H9 (cell line): Measurements from ENCODE around the gene ZC3H18. TPM values are rescaled to one million over a fixed set of nuclear protein-coding genes. Genes with fewer than 3 reads are reported as not detected.

Experiments
- DNase-seq: peaks from one replicate; pipeline ENCODE4 v3.0.0-alpha.2; 2017
- H2AFZ ChIP-seq: one replicate; pipeline ENCODE4 v1.6.1; 2013; ENCODE audit warnings: mild to moderate bottlenecking, low read length, control low read depth, moderate library complexity
- H2AK5ac ChIP-seq: 2 replicates; pipeline ENCODE4 v1.6.1; 2013; ENCODE audit warnings: low read length, control low read depth, mixed read lengths; ENCODE audit not compliant: insufficient read length
- H2BK120ac ChIP-seq: one replicate; pipeline ENCODE4 v1.6.1; 2013; ENCODE audit warnings: low read depth, mild to moderate bottlenecking, low read length, control low read depth, inconsistent platforms; ENCODE audit not compliant: poor library complexity, severe bottlenecking
- H2BK12ac ChIP-seq: 2 replicates; pipeline ENCODE4 v1.6.1; 2013; ENCODE audit warnings: low read length, control low read depth, mixed read lengths, low read depth; ENCODE audit not compliant: insufficient read length
- H2BK15ac ChIP-seq: 2 replicates; pipeline ENCODE4 v1.6.1; 2013; ENCODE audit warnings: low read depth, low read length, control low read depth
- H2BK20ac ChIP-seq: one replicate; pipeline ENCODE4 v1.6.1; 2013; ENCODE audit warnings: low read depth, mild to moderate bottlenecking, low read length, control low read depth, inconsistent platforms; ENCODE audit not compliant: poor library complexity, severe bottlenecking
- H2BK5ac ChIP-seq: 2 replicates; pipeline ENCODE4 v1.6.1; 2013; ENCODE audit warnings: low read length, control low read depth, mixed read lengths; ENCODE audit not compliant: insufficient read length
- H3K14ac ChIP-seq: 2 replicates; pipeline ENCODE4 v1.6.1; 2013; ENCODE audit warnings: low read length, control low read depth; ENCODE audit not compliant: insufficient read depth
- H3K18ac ChIP-seq: 2 replicates; pipeline ENCODE4 v1.6.1; 2013; ENCODE audit warnings: low read depth, mild to moderate bottlenecking, mixed read lengths, low read length, control low read depth; ENCODE audit not compliant: insufficient read length
- H3K23ac ChIP-seq: 2 replicates; pipeline ENCODE4 v1.6.1; 2013; ENCODE audit warnings: low read length, control low read depth, mixed read lengths, low read depth; ENCODE audit not compliant: insufficient read length
- H3K23me2 ChIP-seq: 2 replicates; pipeline ENCODE4 v1.6.1; 2013; ENCODE audit warnings: low read depth, mild to moderate bottlenecking, mixed read lengths, low read length, control low read depth; ENCODE audit not compliant: insufficient read length, poor library complexity, severe bottlenecking
- H3K27ac ChIP-seq: 2 replicates; pipeline ENCODE4 v1.5.1; 2013; ENCODE audit warnings: low read length, control low read depth, mixed read lengths, low read depth; ENCODE audit not compliant: insufficient read length
- H3K27me3 ChIP-seq: 2 replicates; pipeline ENCODE4 v1.6.1; 2013; ENCODE audit warnings: low read length, control low read depth, inconsistent platforms; ENCODE audit not compliant: insufficient read depth
- H3K4ac ChIP-seq: 2 replicates; pipeline ENCODE4 v1.6.1; 2013; ENCODE audit warnings: low read depth, mild to moderate bottlenecking, control low read depth, inconsistent platforms, low read length, moderate library complexity
- H3K4me1 ChIP-seq: 2 replicates; pipeline ENCODE4 v1.6.1; 2013; ENCODE audit warnings: low read length, control low read depth, inconsistent platforms; ENCODE audit not compliant: insufficient read depth
- H3K4me2 ChIP-seq: 2 replicates; pipeline ENCODE4 v1.6.1; 2013; ENCODE audit warnings: low read length, control low read depth, mixed read lengths; ENCODE audit not compliant: insufficient read length, insufficient read depth
- H3K56ac ChIP-seq: 2 replicates; pipeline ENCODE4 v1.6.1; 2013; ENCODE audit warnings: low read depth, mild to moderate bottlenecking, mixed read lengths, low read length, control low read depth; ENCODE audit not compliant: insufficient read length
- H3K79me1 ChIP-seq: 2 replicates; pipeline ENCODE4 v1.6.1; 2013; ENCODE audit warnings: low read depth, mild to moderate bottlenecking, moderate library complexity, low read length, control low read depth, inconsistent platforms; ENCODE audit not compliant: insufficient read depth, poor library complexity, severe bottlenecking
- H3K79me2 ChIP-seq: 2 replicates; pipeline ENCODE4 v1.6.1; 2013; ENCODE audit warnings: low read length, control low read depth, inconsistent platforms; ENCODE audit not compliant: insufficient read depth
- H3K9ac ChIP-seq: 2 replicates; pipeline ENCODE4 v1.6.1; 2013; ENCODE audit warnings: low read length, control low read depth, mixed read lengths; ENCODE audit not compliant: insufficient read length; ENCODE audit errors: extremely low read depth
- H3K9me3 ChIP-seq: one replicate; pipeline ENCODE4 v1.6.1; 2013; ENCODE audit warnings: low read depth, low read length, inconsistent platforms; ENCODE audit not compliant: control insufficient read depth
- H3T11ph ChIP-seq: one replicate; pipeline ENCODE4 v1.6.1; 2013; ENCODE audit warnings: mild to moderate bottlenecking, low read length, control low read depth, inconsistent platforms
- H4K20me1 ChIP-seq: one replicate; pipeline ENCODE4 v1.6.1; 2013; ENCODE audit not compliant: control insufficient read depth, insufficient read length, insufficient read depth
- H4K5ac ChIP-seq: 2 replicates; pipeline ENCODE4 v1.6.1; 2013; ENCODE audit warnings: low read depth, mild to moderate bottlenecking, mixed read lengths, low read length, control low read depth; ENCODE audit not compliant: insufficient read length
- H4K8ac ChIP-seq: replicated peaks from 2 replicates; pipeline ENCODE4 v1.6.1; 2013; ENCODE audit warnings: low read length, control low read depth, mixed read lengths, low read depth; ENCODE audit not compliant: insufficient read length
- H4K91ac ChIP-seq: 2 replicates; pipeline ENCODE4 v1.6.1; 2013; ENCODE audit warnings: low read depth, mild to moderate bottlenecking, moderate library complexity, mixed read lengths, low read length, control low read depth; ENCODE audit not compliant: insufficient read length
- H3K27ac Mint-ChIP-seq, 3 experiments: 2 replicates in 2 of 3; 3 replicates in 1 of 3; pipeline ENCODE4 v1.8.0; 2020 to 2021; ENCODE audit warnings: mixed read lengths in 3 of 3, mild to moderate bottlenecking in 1 of 3, moderate library complexity in 1 of 3
- H3K27me3 Mint-ChIP-seq: 2 replicates; pipeline ENCODE4 v1.8.0; 2021; ENCODE audit warnings: low read depth, mild to moderate bottlenecking, moderate library complexity, mixed read lengths
- H3K36me3 Mint-ChIP-seq, 3 experiments: 2 replicates in 2 of 3; 3 replicates in 1 of 3; pipeline ENCODE4 v1.8.0; 2020 to 2021; ENCODE audit warnings: low read depth in 3 of 3, mixed read lengths in 3 of 3; ENCODE audit not compliant: insufficient read depth in 1 of 3
- H3K4me1 Mint-ChIP-seq, 2 experiments: 2 replicates each; pipeline ENCODE4 v1.8.0; 2020; ENCODE audit warnings: mixed read lengths in 2 of 2
- H3K4me3 Mint-ChIP-seq, 2 experiments: 2 replicates in 1 of 2; 3 replicates in 1 of 2; pipeline ENCODE4 v1.8.0; 2020 to 2021; ENCODE audit warnings: mild to moderate bottlenecking in 2 of 2, mixed read lengths in 2 of 2, moderate library complexity in 1 of 2
- H3K9me3 Mint-ChIP-seq, 2 experiments: 2 replicates in 1 of 2; 3 replicates in 1 of 2; pipeline ENCODE4 v1.8.0; 2020; ENCODE audit warnings: mild to moderate bottlenecking in 2 of 2, mixed read lengths in 2 of 2, moderate library complexity in 1 of 2
- WGBS: extraction: QIAGEN DNeasy Blood & Tissue Kit; methylation state at CpG from one replicate; pipeline ENCODE4 v1.1.7; 2013; ENCODE audit warnings: missing lambda C conversion rate, low lambda C conversion rate, mixed read lengths; ENCODE audit not compliant: insufficient read length; ENCODE audit errors: extremely low coverage; 5-methylcytosine and 5-hydroxymethylcytosine counted together
- total RNA-seq: library from RNA; stranded (reverse); gene quantifications from 2 replicates; pipeline ENCODE4 v1.2.1, GENCODE V29; 2021
- TF ChIP-seq, protein P1 (sequence below): fragments of 200-600 bp; sonication (generic); conservative IDR thresholded peaks from 3 replicates; pipeline ENCODE4 v1.8.0; 2021; ENCODE audit warnings: antibody characterized with exemption, mild to moderate bottlenecking

ZC3H18 gene
- total RNA-seq, 1 experiment from 2014 or later, result 69.7 TPM

- Histone ChIP-seq H2AFZ (no peak overlapping the region), H3K79me2 (no peaks in the 10 kb centered on the region), H4K91ac (no peak overlapping the region), H3K14ac (no peak overlapping the region), H3K18ac (no peak overlapping the region), H2BK12ac (no peak overlapping the region), H3T11ph (no peak overlapping the region), H4K5ac (no peak overlapping the region), H3K27me3 (no peaks in the 10 kb centered on the region), H2BK5ac (no peak overlapping the region), H4K20me1 (no peaks in the 10 kb centered on the region), H3K23ac (no peak overlapping the region), H3K56ac (no peak overlapping the region), H2AK5ac (no peak overlapping the region), H3K4me1 (no peaks in the 10 kb centered on the region), H4K8ac (no peak overlapping the region), H2BK20ac (no peak overlapping the region), H3K4me2 (no peak overlapping the region), H3K9ac (no peak overlapping the region), H3K4ac (no peak overlapping the region), H2BK15ac (no peak overlapping the region), H3K27ac (no peak overlapping the region), H3K9me3 (no peaks in the 10 kb centered on the region), H3K79me1 (no peaks in the 10 kb centered on the region), H3K23me2 (no peaks in the 10 kb centered on the region), H2BK120ac (no peak overlapping the region)
- H3K27ac Mint-ChIP-seq, result peak overlapping the region in 1 of 3 experiments; percentile 48; a peak in 1 of 7 replicates
- H3K27me3 Mint-ChIP-seq, result peaks cover 5% of the 10 kb centered on the region; the same call in 1 of the 2 replicates
- H3K36me3 Mint-ChIP-seq, result peaks cover 0 to 16% (median 8%) of the 10 kb centered on the region in 3 experiments; a peak in 3 of 7 replicates
- TF ChIP-seq, protein P1, sequence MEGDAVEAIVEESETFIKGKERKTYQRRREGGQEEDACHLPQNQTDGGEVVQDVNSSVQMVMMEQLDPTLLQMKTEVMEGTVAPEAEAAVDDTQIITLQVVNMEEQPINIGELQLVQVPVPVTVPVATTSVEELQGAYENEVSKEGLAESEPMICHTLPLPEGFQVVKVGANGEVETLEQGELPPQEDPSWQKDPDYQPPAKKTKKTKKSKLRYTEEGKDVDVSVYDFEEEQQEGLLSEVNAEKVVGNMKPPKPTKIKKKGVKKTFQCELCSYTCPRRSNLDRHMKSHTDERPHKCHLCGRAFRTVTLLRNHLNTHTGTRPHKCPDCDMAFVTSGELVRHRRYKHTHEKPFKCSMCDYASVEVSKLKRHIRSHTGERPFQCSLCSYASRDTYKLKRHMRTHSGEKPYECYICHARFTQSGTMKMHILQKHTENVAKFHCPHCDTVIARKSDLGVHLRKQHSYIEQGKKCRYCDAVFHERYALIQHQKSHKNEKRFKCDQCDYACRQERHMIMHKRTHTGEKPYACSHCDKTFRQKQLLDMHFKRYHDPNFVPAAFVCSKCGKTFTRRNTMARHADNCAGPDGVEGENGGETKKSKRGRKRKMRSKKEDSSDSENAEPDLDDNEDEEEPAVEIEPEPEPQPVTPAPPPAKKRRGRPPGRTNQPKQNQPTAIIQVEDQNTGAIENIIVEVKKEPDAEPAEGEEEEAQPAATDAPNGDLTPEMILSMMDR, result no peak
- H3K4me3 Mint-ChIP-seq, result no peak overlapping the region; a peak in 1 of 5 replicates
- H3K9me3 Mint-ChIP-seq, result no peaks in the 10 kb centered on the region
- no peaks in the 10 kb centered on the region for H3K4me1 Mint-ChIP-seq
- DNase-seq, result no peak
- no CpG with 5 or more reads among the region's 29 CpGs for WGBS
These were observed 43.9 kb upstream of the ZC3H18 start for GRCh38 chr16:88526008-88526905.
